Epidermal melanocyte (primary cell): Measurements from ENCODE around the gene KNTC1.
"Not testable (repeated sequence)": the region's sequence is repeated elsewhere in the genome, so short reads cannot be mapped to it uniquely, and the experiment has no call there.

Experiments used
- DNase-seq: peaks from one replicate; pipeline ENCODE4 v3.0.0; 2011; ENCODE audit warnings: low spot score; ENCODE audit not compliant: insufficient read length

Gene KNTC1

DNA sequence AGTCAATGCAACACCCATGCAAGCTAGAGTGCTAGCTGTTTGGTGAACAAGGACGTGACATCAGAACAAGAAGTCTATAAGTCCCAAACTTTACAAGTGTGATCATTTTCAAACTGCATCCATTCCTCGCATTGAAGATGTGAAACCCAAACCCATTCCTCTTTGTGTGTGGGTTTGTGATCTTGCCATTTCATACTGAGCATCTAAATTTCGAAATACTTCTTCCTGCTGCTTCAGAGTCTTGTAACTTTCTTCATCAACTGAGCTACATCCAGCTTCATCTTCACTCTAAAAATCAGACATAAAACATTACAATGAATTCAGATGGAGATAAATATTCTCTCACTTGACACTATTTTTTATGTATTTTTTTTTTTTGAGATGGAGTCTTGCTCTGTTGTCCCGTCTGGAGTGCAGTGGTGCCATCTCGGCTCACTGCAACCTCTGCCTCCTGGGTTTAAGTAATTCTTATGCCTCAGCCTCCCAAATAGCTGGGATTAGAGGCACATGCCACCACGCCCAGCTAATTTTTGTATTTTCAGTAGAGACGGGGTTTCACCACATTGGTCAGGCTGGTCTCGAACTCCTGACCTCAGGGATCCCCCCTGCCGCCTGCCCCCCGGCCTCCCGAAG, 21.5 kb upstream of the KNTC1 start:
- no peak for DNase-seq

- DNase-seq = no peak
Observed at GRCh38 chr12:122506393-122506938, 20.6 kb upstream of the KNTC1 start.

DNA sequence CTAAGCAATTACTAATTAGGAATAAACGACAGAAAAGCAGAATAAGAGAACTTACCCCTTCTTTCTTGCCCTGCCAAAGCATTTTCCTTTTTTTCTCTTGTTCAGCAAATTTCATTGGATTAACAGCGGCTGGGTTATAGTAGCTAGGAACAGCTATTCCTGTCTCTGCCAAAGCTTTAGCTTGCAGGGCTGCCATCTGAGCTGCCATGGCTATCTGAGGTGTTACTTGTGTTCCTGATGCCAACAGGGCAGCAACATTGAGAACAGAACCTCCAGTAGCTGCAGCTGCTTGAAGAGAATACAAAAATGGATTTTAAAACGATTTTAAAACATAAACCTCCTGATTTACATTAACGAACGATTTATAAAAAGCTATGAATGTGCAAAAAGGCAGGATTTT, 18.9 kb upstream of the KNTC1 start:
- no peak for DNase-seq

GRCh38 chr12:122513028-122513427, 14.0 kb upstream of the KNTC1 start:
- not testable (repeated sequence) for DNase-seq

DNA sequence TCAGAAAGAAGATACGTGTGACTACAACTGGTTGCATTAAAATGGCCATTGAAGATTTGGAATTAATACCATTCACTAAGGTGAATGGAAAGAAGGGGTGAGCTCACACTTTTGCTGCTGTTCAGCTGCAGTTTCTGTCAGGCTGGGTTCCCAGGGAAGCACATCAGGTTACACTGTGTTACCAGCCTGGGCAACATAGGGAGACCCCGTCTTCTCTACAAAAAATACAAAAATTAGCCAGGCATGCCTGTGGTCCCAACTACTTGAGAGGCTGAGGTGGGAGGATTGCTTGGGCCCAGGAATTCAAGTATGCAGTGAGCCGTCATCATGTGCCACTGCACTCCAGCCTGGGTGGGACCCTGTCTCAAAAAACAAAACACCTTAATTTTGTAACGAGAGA, 13.4 kb upstream of the KNTC1 start:
- no peak for DNase-seq

DNA sequence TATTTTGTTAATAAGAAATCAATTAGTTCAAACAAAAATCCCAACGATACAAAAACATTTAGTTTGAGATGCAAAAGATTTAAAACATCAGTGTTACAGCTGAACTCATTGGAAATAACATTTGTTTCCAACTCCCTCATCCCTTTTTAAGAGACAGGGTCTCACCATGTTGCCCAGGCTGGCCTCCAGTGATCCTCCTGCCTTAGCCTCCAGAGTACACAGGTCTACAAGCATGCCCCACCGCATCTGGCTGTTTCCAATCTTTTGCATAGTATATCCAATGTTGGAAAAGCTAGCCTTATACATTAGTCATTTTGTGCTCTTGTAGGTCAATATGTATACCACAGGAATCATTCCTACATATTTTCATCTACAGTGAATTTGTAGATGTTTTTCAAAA, 11.8 kb upstream of the KNTC1 start:
- no peak for DNase-seq

GRCh38 chr12:122516544-122517361, 10.3 kb upstream of the KNTC1 start:
- no peak for DNase-seq

- no peak for DNase-seq
Observed at GRCh38 chr12:122517877-122518276, 9.2 kb upstream of the KNTC1 start.

DNA sequence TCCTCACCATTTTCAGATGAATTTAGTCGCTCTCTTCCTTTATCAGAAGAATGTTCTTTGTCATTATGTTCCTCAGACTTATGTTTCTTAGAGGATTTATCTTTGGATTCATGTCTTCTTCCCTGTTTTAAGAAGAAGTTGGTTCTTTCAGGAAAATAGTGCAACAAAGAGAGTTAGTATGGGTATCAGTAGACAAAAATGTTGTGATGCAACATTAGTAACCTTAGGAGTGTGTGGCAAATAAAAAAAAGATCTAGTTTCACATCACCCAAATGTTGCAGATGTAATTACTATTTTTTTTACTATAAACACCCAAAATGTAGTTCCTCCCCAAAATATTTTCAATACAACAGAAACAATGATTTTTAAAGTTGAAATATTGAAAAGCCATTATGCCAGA, 8.1 kb upstream of the KNTC1 start:
- no peak for DNase-seq

GRCh38 chr12:122519418-122519817, 7.6 kb upstream of the KNTC1 start:
- no peak for DNase-seq

DNA sequence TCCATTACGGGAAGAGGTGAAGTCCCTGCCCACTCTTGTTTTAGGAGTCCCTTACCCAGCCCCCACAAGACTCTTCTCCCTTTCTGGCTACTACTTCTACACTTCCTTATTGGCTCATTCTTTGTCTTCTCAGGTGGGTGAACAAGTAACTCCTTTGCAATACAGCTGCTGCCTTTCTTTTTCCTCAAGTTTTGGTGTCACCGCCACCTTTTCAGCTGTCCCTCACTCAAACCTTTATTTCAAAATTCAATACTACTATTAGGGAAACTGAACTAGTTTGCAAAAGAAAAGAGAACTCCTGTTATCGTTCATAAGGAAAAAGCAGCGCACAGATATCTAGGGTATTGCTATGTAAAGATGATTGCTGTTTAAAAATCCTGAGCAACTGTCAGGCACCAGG, 6.4 kb upstream of the KNTC1 start:
- DNase-seq = no peak

DNA sequence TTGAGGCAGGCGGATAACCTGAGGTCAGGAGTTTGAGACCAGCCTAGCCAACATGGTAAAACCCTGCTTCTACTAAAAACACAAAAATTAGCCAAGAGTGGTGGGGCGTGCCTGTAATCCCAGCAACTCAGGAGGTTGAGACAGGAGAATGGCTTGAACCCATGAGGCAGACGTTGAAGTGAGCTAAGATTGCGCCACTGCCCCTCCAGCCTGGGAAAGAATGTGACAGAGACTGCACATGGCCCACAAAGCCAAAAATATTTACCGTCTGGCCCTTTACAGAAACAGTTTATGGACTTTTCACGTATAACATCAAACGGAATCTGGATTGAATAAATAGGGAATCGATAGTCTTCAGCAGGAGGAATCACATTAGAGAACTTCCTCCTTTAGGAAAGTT, 3.8 kb upstream of the KNTC1 start:
- no peak for DNase-seq

DNA sequence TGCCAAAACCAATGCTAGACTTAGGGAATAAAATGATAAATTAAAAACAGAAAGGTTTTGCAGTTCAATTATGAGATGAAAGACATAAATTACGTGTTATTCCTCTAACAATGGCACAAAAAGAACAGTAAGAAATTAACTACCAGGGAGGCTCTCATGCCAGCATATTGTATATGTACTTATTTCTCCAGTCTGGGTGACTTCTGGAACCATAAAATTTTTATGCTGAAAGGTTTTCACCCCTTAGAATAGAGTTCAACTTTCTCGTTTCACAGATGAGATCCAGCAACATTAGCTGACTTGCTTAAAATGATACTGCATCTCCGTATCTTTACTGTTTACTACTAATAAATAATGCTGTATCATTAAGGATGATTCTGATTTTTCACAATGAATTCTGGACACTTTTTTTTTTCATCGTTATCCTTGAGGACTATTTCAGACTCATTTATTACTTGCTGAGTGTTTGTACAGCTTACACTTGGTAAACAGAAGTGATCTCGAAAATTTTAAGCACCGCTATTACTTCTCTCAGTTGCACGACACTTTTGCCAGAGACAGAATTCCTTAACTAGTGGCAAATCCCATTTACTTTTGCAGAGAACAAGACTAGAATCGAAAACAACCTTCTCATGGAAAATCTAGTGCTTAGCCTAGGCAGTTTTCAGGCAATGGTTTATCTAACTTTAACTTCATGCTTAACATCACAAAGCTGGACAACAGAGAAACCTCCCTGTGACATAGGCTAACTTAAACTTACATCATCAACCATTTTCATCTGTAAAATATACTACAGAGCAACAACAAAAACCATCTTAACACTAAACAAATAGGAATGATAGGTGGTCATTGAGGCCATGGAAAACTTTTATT, 3.0 kb upstream of the KNTC1 start:
- no peak for DNase-seq

GRCh38 chr12:122527478-122527944, 462 bp downstream of the KNTC1 start:
- no peak for DNase-seq

- no peak for DNase-seq
Observed at GRCh38 chr12:122528582-122528981, 1.5 kb downstream of the KNTC1 start.

DNA sequence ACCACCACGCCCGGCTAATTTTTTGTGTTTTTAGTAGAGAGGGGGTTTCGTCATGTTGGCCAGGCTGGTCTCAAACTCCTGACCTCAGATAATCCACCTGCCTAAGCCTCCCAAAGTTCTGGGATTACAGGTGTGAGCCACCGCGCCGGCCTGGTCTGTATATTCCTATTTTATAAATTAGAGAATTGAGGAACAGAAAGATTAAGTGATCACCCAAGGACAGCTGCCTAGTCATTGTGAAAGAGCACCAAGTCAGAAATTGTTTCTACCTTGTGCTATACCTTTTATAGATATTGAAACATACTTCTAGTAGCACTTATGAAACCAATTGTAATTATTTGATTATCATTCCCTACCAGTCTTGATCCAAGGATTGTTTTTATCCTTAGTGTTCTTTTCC, 1.9 kb downstream of the KNTC1 start:
- no peak for DNase-seq

GRCh38 chr12:122533856-122534255, 6.8 kb downstream of the KNTC1 start:
- DNase-seq = no peak

DNA sequence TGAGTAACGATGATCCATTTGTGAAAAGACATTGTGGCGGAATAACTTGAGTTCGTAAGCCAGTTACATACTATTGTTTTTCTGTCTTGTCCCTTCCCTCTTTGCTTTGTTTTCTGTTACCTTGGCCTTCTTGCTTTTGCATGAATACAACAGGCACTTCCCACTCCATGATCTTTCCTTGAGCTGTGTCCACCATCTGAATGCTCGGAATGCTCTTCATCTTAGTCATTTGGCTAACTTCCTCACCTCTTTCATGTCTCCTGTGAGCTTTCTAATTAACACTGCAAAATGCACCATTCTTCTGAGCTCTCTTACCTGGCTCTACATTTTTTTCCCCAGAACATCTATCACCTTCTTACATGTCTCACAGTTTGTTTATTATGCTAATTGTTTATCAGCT, 10.0 kb downstream of the KNTC1 start:
- DNase-seq = no peak

DNA sequence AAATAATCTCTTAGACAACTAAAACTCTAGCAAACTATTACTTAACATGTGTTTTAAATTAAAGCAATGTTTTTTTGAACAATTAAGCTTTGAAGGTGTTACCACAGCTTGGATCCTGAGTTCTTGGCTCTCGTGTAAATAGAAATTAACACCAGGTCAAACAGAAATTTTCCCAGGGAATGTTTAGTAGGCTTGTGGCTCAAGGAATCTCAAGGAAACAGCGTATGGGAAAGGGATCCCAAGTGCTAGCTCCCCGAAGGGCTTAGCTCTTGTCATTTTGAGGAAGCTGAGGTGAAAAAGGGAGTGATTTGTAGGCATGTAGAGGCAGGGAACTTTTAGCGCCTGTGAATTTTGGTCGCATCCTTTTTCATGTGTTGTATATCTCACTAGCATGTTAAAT, 11.4 kb downstream of the KNTC1 start:
- DNase-seq = no peak

- DNase-seq = no peak
Observed at GRCh38 chr12:122544537-122544936, 17.5 kb downstream of the KNTC1 start.

DNA sequence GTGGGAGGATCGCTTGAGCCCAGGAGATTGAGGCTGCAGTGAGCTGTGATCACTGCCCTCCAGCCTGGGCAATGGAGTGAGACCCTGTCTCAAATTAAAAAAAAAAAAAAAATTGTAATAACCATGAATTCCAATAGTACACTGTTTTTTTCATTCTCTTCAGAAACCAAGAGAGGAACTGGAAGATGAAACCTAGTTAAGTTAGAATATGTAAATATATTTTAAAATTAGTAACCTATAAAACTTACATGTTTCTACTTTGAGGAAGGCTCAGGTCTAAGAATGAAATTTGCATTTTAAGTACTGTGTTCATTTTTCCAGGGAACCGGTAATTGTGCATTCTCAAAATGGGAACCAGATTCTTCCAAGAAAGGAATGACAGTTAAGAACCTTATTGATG, 18.8 kb downstream of the KNTC1 start:
- DNase-seq = no peak

- no peak for DNase-seq
Observed at GRCh38 chr12:122547330-122547729, 20.3 kb downstream of the KNTC1 start.
